ENCODE results near the gene MSMO1.

MSMO1 gene

DNA sequence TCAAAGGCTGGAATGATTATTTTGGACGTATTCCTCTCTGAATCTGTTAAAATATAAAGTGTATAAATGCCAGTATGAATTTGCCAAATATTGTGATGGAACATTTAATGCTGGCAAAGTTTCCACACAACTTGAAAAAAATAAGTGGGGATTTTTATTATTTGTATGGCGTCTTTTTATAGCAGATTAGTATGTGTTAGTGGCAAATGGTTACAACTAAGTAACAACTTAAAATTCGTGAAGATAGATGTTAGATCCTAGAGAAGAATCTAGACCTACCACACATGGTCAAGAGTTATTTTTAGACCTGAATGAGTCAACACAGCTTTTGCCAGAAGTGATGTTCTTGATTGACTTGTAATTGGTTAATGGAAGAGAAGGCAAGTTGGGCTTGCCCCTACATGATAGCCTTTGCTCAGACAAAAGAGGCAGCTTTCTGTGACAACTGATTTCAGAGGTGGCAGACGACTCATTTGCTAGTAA is 56.2 kb downstream of the MSMO1 start:
- TF ChIP-seq, protein P1, sequence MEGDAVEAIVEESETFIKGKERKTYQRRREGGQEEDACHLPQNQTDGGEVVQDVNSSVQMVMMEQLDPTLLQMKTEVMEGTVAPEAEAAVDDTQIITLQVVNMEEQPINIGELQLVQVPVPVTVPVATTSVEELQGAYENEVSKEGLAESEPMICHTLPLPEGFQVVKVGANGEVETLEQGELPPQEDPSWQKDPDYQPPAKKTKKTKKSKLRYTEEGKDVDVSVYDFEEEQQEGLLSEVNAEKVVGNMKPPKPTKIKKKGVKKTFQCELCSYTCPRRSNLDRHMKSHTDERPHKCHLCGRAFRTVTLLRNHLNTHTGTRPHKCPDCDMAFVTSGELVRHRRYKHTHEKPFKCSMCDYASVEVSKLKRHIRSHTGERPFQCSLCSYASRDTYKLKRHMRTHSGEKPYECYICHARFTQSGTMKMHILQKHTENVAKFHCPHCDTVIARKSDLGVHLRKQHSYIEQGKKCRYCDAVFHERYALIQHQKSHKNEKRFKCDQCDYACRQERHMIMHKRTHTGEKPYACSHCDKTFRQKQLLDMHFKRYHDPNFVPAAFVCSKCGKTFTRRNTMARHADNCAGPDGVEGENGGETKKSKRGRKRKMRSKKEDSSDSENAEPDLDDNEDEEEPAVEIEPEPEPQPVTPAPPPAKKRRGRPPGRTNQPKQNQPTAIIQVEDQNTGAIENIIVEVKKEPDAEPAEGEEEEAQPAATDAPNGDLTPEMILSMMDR (IDR thresholded peaks at IDR 0.05; ENCODE audit: low read depth, low read length), result no peak
- DNase-seq (ENCODE audit: extremely low read depth, low read depth), result no peak

DNA sequence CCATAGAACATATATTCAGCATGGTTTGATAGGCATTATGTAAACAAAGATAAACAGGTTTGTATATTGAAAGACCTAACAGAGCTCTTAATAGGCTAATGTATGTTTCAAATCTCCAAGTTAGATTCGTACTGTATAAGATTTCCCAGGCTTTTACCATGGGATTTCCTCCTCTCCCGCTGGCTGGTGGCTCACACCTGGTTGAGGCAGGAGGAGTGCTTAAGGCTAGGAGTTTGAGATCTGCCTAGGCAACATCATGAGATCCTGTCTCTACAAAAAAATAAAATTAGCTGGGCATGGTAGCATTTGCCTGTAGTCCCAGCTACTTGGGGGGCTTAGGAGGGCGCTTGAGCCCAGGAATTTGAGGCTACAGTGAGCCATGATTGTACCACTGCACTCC is 56.7 kb downstream of the MSMO1 start:
- no peak for DNase-seq (ENCODE audit: extremely low read depth, low read depth)
- TF ChIP-seq, protein P1 (IDR thresholded peaks at IDR 0.05; ENCODE audit: low read depth, low read length), result no peak

DNA sequence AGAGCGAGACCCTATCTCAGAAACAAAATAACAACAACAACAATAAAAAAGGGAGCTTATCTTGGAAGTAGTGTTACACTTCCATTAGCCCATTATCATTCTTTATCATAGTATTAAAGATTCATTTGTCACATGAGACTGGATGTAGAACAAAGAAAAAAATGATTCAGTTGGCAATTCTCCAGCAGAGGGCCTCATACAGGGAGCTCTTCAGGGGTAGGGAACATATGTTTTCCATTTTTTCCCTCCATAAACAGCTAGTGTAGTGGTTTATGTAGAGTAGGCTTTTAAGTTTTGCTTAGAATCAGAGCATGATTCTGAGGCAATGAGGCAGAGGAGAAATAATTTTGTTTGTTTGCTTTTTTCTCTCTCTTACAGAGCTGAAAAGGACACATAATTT is 57.1 kb downstream of the MSMO1 start:
- no peak for DNase-seq (ENCODE audit: extremely low read depth, low read depth)
- TF ChIP-seq, protein P1 (IDR thresholded peaks at IDR 0.05; ENCODE audit: low read depth, low read length), result no peak

DNA sequence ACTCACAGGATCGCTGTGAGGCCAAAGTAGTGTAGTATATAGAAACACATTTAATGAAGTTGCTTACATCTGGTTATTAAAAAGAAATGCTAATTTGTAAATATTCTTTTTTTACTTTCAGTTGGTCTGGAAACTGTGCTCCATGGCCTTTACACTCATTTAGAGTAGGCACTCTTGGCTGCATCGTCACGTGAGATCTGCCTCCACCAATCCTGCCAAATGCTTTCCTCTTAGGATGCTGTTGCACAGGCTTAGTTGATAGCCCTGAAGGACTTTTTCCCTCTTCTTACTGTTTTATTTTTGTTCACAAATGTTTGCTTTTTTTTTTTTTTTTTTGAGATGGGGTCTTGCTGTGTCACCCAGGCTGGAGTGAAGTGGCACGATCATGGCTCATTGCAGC is 57.7 kb downstream of the MSMO1 start:
- TF ChIP-seq, protein P1 (IDR thresholded peaks at IDR 0.05; ENCODE audit: low read depth, low read length), result no peak
- no peak for DNase-seq (ENCODE audit: extremely low read depth, low read depth)

DNA sequence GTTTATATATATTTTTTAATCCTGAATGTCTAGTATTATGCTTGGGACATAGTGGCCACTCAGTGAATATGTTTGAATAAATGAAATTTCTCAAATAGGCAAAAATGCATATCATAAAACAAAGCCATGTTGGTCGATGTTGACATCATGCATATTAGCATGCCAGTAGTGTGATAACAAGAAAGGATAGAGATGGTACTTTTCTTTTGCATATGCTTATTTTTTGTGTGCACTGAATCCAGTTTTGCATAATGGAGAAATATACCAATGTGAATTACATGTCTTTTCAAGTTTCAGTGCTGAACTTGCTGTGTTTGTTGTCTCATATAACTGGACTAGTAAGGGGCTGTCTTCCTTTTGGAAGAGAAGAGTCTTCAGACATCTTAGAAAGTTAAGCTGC is 58.9 kb downstream of the MSMO1 start:
- TF ChIP-seq, protein P1 (IDR thresholded peaks at IDR 0.05; ENCODE audit: low read depth, low read length), result no peak
- no peak for DNase-seq (ENCODE audit: extremely low read depth, low read depth)

DNA sequence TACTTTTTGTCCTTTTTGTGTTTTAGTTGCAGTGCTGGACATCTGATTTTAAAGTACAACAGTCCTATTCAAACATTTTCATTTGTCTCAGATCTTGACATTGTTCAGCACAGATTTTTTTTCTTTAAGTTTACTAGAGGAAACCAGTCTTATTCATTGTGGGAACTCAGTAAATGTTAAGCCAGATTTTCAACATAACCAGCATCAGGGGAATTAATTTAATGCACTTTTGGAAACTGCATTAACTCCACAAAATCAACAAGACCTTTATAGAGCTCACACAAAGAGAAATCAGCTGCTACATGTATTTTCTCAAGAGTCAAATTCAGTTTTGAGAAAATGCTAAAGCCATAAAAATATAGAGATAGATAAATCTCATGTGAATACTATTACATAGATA is 61.3 kb downstream of the MSMO1 start:
- no peak for DNase-seq (ENCODE audit: extremely low read depth, low read depth)
- TF ChIP-seq, protein P1 (IDR thresholded peaks at IDR 0.05; ENCODE audit: low read depth, low read length), result no peak

Measured in AG09319 (cell line).